Parathyroid adenoma (tissue), 2 donors: ENCODE results near the gene TTC28.
"Not testable (repeated sequence)": the region's sequence is repeated elsewhere in the genome, so short reads cannot be mapped to it uniquely, and the experiment has no call there.

Experiments used
- H2AFZ ChIP-seq: fragments of 300-600 bp; sonication (generic); one replicate; pipeline ENCODE4 v1.7.0; 2017; ENCODE audit warnings: antibody characterized with exemption, mild to moderate bottlenecking
- H3K27ac ChIP-seq: fragments of 300-600 bp; sonication (generic); one replicate; pipeline ENCODE4 v1.7.0; 2017
- H3K27me3 ChIP-seq: fragments of 300-600 bp; sonication (generic); one replicate; pipeline ENCODE4 v1.7.0; 2017; ENCODE audit warnings: low read length; ENCODE audit not compliant: control insufficient read depth, insufficient read depth
- H3K36me3 ChIP-seq: fragments of 300-600 bp; sonication (generic); one replicate; pipeline ENCODE4 v1.7.0; 2017; ENCODE audit warnings: low read length; ENCODE audit not compliant: control insufficient read depth, insufficient read depth
- H3K4me1 ChIP-seq: fragments of 300-600 bp; sonication (generic); one replicate; pipeline ENCODE4 v1.7.0; 2017; ENCODE audit warnings: control low read depth
- H3K4me2 ChIP-seq: fragments of 300-600 bp; sonication (generic); one replicate; pipeline ENCODE4 v1.7.0; 2017; ENCODE audit warnings: low read length
- H3K4me3 ChIP-seq: fragments of 300-600 bp; sonication (generic); one replicate; pipeline ENCODE4 v1.7.0; 2017; ENCODE audit warnings: low read depth, low read length
- H3K79me2 ChIP-seq: fragments of 300-600 bp; sonication (generic); one replicate; pipeline ENCODE4 v1.7.0; 2017; ENCODE audit warnings: control low read depth
- H3K9ac ChIP-seq: fragments of 300-600 bp; sonication (generic); one replicate; pipeline ENCODE4 v1.7.0; 2017; ENCODE audit warnings: mild to moderate bottlenecking
- H3K9me3 ChIP-seq: fragments of 300-600 bp; sonication (generic); one replicate; pipeline ENCODE4 v1.7.0; 2017; ENCODE audit warnings: low read length; ENCODE audit not compliant: control insufficient read depth
- CTCF ChIP-seq: fragments of 300-600 bp; sonication (generic); IDR thresholded peaks from one replicate; pipeline ENCODE4 v1.7.0; 2017; ENCODE audit warnings: antibody characterized with exemption, mild to moderate bottlenecking
- donor health status: primary hyperparathyroidism.

TTC28 gene

GRCh38 chr22:28171115-28171514, 508.5 kb downstream of the TTC28 start:
- Histone ChIP-seq H3K27ac (no peak overlapping the region), H3K79me2 (no peaks in the 10 kb centered on the region), H3K4me1 (no peaks in the 10 kb centered on the region), H3K36me3 (no peaks in the 10 kb centered on the region), H3K9me3 (no peaks in the 10 kb centered on the region), H2AFZ (no peak overlapping the region), H3K9ac (no peak overlapping the region), H3K27me3 (no peaks in the 10 kb centered on the region), H3K4me2 (no peak overlapping the region), H3K4me3 (no peak overlapping the region)
- no peak for TF ChIP-seq CTCF

GRCh38 chr22:28169314-28169713, 510.3 kb downstream of the TTC28 start:
- not testable (repeated sequence) for H3K9me3 ChIP-seq, H3K36me3 ChIP-seq, H3K4me3 ChIP-seq, H3K27ac ChIP-seq, H3K9ac ChIP-seq, H3K27me3 ChIP-seq, H2AFZ ChIP-seq, H3K4me2 ChIP-seq, H3K79me2 ChIP-seq, H3K4me1 ChIP-seq

- no peak overlapping the region for H2AFZ ChIP-seq
- H3K79me2 ChIP-seq, result no peaks in the 10 kb centered on the region
- H3K27me3 ChIP-seq, result no peaks in the 10 kb centered on the region
- no peak overlapping the region for H3K9ac ChIP-seq
- H3K27ac ChIP-seq, result no peak overlapping the region
- no peaks in the 10 kb centered on the region for H3K4me1 ChIP-seq
- no peaks in the 10 kb centered on the region for H3K9me3 ChIP-seq
- TF ChIP-seq CTCF, result no peak
- H3K4me3 ChIP-seq, result no peak overlapping the region
- H3K36me3 ChIP-seq, result no peaks in the 10 kb centered on the region
- no peak overlapping the region for H3K4me2 ChIP-seq
These were observed 523.8 kb downstream of the TTC28 start for GRCh38 chr22:28155808-28156207.

GRCh38 chr22:28154861-28155260, 524.8 kb downstream of the TTC28 start:
- no peaks in the 10 kb centered on the region for H3K27me3 ChIP-seq
- H3K4me3 ChIP-seq, result no peak overlapping the region
- no peak overlapping the region for H2AFZ ChIP-seq
- H3K27ac ChIP-seq, result no peak overlapping the region
- no peak overlapping the region for H3K9ac ChIP-seq
- no peak overlapping the region for H3K4me2 ChIP-seq
- H3K4me1 ChIP-seq, result no peaks in the 10 kb centered on the region
- H3K36me3 ChIP-seq, result no peaks in the 10 kb centered on the region
- no peak for TF ChIP-seq CTCF
- H3K79me2 ChIP-seq, result no peaks in the 10 kb centered on the region
- no peaks in the 10 kb centered on the region for H3K9me3 ChIP-seq

- no peak for TF ChIP-seq CTCF
- Histone ChIP-seq H3K4me2 (no peak overlapping the region), H3K79me2 (no peaks in the 10 kb centered on the region), H3K9me3 (no peaks in the 10 kb centered on the region), H3K4me3 (no peak overlapping the region), H3K27ac (no peak overlapping the region), H3K4me1 (peaks cover 2% of the 10 kb centered on the region), H3K9ac (no peak overlapping the region), H3K27me3 (no peaks in the 10 kb centered on the region), H2AFZ (no peak overlapping the region), H3K36me3 (no peaks in the 10 kb centered on the region)
These were observed 528.4 kb downstream of the TTC28 start for GRCh38 chr22:28151151-28151816.
